H9 (cell line): Measurements from ENCODE around the gene CALHM1. TPM values are rescaled to one million over a fixed set of nuclear protein-coding genes. Genes with fewer than 3 reads are reported as not detected.

Experiments used
- DNase-seq: peaks from one replicate; pipeline ENCODE4 v3.0.0-alpha.2; 2017
- H2AFZ ChIP-seq: one replicate; pipeline ENCODE4 v1.6.1; 2013; ENCODE audit warnings: mild to moderate bottlenecking, low read length, control low read depth, moderate library complexity
- H2AK5ac ChIP-seq: 2 replicates; pipeline ENCODE4 v1.6.1; 2013; ENCODE audit warnings: low read length, control low read depth, mixed read lengths; ENCODE audit not compliant: insufficient read length
- H2BK120ac ChIP-seq: one replicate; pipeline ENCODE4 v1.6.1; 2013; ENCODE audit warnings: low read depth, mild to moderate bottlenecking, low read length, control low read depth, inconsistent platforms; ENCODE audit not compliant: poor library complexity, severe bottlenecking
- H2BK12ac ChIP-seq: 2 replicates; pipeline ENCODE4 v1.6.1; 2013; ENCODE audit warnings: low read length, control low read depth, mixed read lengths, low read depth; ENCODE audit not compliant: insufficient read length
- H2BK15ac ChIP-seq: 2 replicates; pipeline ENCODE4 v1.6.1; 2013; ENCODE audit warnings: low read depth, low read length, control low read depth
- H2BK20ac ChIP-seq: one replicate; pipeline ENCODE4 v1.6.1; 2013; ENCODE audit warnings: low read depth, mild to moderate bottlenecking, low read length, control low read depth, inconsistent platforms; ENCODE audit not compliant: poor library complexity, severe bottlenecking
- H2BK5ac ChIP-seq: 2 replicates; pipeline ENCODE4 v1.6.1; 2013; ENCODE audit warnings: low read length, control low read depth, mixed read lengths; ENCODE audit not compliant: insufficient read length
- H3K14ac ChIP-seq: 2 replicates; pipeline ENCODE4 v1.6.1; 2013; ENCODE audit warnings: low read length, control low read depth; ENCODE audit not compliant: insufficient read depth
- H3K18ac ChIP-seq: 2 replicates; pipeline ENCODE4 v1.6.1; 2013; ENCODE audit warnings: low read depth, mild to moderate bottlenecking, mixed read lengths, low read length, control low read depth; ENCODE audit not compliant: insufficient read length
- H3K23ac ChIP-seq: 2 replicates; pipeline ENCODE4 v1.6.1; 2013; ENCODE audit warnings: low read length, control low read depth, mixed read lengths, low read depth; ENCODE audit not compliant: insufficient read length
- H3K23me2 ChIP-seq: 2 replicates; pipeline ENCODE4 v1.6.1; 2013; ENCODE audit warnings: low read depth, mild to moderate bottlenecking, mixed read lengths, low read length, control low read depth; ENCODE audit not compliant: insufficient read length, poor library complexity, severe bottlenecking
- H3K27ac ChIP-seq: 2 replicates; pipeline ENCODE4 v1.5.1; 2013; ENCODE audit warnings: low read length, control low read depth, mixed read lengths, low read depth; ENCODE audit not compliant: insufficient read length
- H3K27me3 ChIP-seq: 2 replicates; pipeline ENCODE4 v1.6.1; 2013; ENCODE audit warnings: low read length, control low read depth, inconsistent platforms; ENCODE audit not compliant: insufficient read depth
- H3K4ac ChIP-seq: 2 replicates; pipeline ENCODE4 v1.6.1; 2013; ENCODE audit warnings: low read depth, mild to moderate bottlenecking, control low read depth, inconsistent platforms, low read length, moderate library complexity
- H3K4me1 ChIP-seq: 2 replicates; pipeline ENCODE4 v1.6.1; 2013; ENCODE audit warnings: low read length, control low read depth, inconsistent platforms; ENCODE audit not compliant: insufficient read depth
- H3K4me2 ChIP-seq: 2 replicates; pipeline ENCODE4 v1.6.1; 2013; ENCODE audit warnings: low read length, control low read depth, mixed read lengths; ENCODE audit not compliant: insufficient read length, insufficient read depth
- H3K56ac ChIP-seq: 2 replicates; pipeline ENCODE4 v1.6.1; 2013; ENCODE audit warnings: low read depth, mild to moderate bottlenecking, mixed read lengths, low read length, control low read depth; ENCODE audit not compliant: insufficient read length
- H3K79me1 ChIP-seq: 2 replicates; pipeline ENCODE4 v1.6.1; 2013; ENCODE audit warnings: low read depth, mild to moderate bottlenecking, moderate library complexity, low read length, control low read depth, inconsistent platforms; ENCODE audit not compliant: insufficient read depth, poor library complexity, severe bottlenecking
- H3K79me2 ChIP-seq: 2 replicates; pipeline ENCODE4 v1.6.1; 2013; ENCODE audit warnings: low read length, control low read depth, inconsistent platforms; ENCODE audit not compliant: insufficient read depth
- H3K9ac ChIP-seq: 2 replicates; pipeline ENCODE4 v1.6.1; 2013; ENCODE audit warnings: low read length, control low read depth, mixed read lengths; ENCODE audit not compliant: insufficient read length; ENCODE audit errors: extremely low read depth
- H3K9me3 ChIP-seq: one replicate; pipeline ENCODE4 v1.6.1; 2013; ENCODE audit warnings: low read depth, low read length, inconsistent platforms; ENCODE audit not compliant: control insufficient read depth
- H3T11ph ChIP-seq: one replicate; pipeline ENCODE4 v1.6.1; 2013; ENCODE audit warnings: mild to moderate bottlenecking, low read length, control low read depth, inconsistent platforms
- H4K20me1 ChIP-seq: one replicate; pipeline ENCODE4 v1.6.1; 2013; ENCODE audit not compliant: control insufficient read depth, insufficient read length, insufficient read depth
- H4K5ac ChIP-seq: 2 replicates; pipeline ENCODE4 v1.6.1; 2013; ENCODE audit warnings: low read depth, mild to moderate bottlenecking, mixed read lengths, low read length, control low read depth; ENCODE audit not compliant: insufficient read length
- H4K8ac ChIP-seq: replicated peaks from 2 replicates; pipeline ENCODE4 v1.6.1; 2013; ENCODE audit warnings: low read length, control low read depth, mixed read lengths, low read depth; ENCODE audit not compliant: insufficient read length
- H4K91ac ChIP-seq: 2 replicates; pipeline ENCODE4 v1.6.1; 2013; ENCODE audit warnings: low read depth, mild to moderate bottlenecking, moderate library complexity, mixed read lengths, low read length, control low read depth; ENCODE audit not compliant: insufficient read length
- H3K27ac Mint-ChIP-seq, 3 experiments: 2 replicates in 2 of 3; 3 replicates in 1 of 3; pipeline ENCODE4 v1.8.0; 2020 to 2021; ENCODE audit warnings: mixed read lengths in 3 of 3, mild to moderate bottlenecking in 1 of 3, moderate library complexity in 1 of 3
- H3K27me3 Mint-ChIP-seq: 2 replicates; pipeline ENCODE4 v1.8.0; 2021; ENCODE audit warnings: low read depth, mild to moderate bottlenecking, moderate library complexity, mixed read lengths
- H3K36me3 Mint-ChIP-seq, 3 experiments: 2 replicates in 2 of 3; 3 replicates in 1 of 3; pipeline ENCODE4 v1.8.0; 2020 to 2021; ENCODE audit warnings: low read depth in 3 of 3, mixed read lengths in 3 of 3; ENCODE audit not compliant: insufficient read depth in 1 of 3
- H3K4me1 Mint-ChIP-seq, 2 experiments: 2 replicates each; pipeline ENCODE4 v1.8.0; 2020; ENCODE audit warnings: mixed read lengths in 2 of 2
- H3K4me3 Mint-ChIP-seq, 2 experiments: 2 replicates in 1 of 2; 3 replicates in 1 of 2; pipeline ENCODE4 v1.8.0; 2020 to 2021; ENCODE audit warnings: mild to moderate bottlenecking in 2 of 2, mixed read lengths in 2 of 2, moderate library complexity in 1 of 2
- H3K9me3 Mint-ChIP-seq, 2 experiments: 2 replicates in 1 of 2; 3 replicates in 1 of 2; pipeline ENCODE4 v1.8.0; 2020; ENCODE audit warnings: mild to moderate bottlenecking in 2 of 2, mixed read lengths in 2 of 2, moderate library complexity in 1 of 2
- CTCF ChIP-seq: fragments of 200-600 bp; sonication (generic); conservative IDR thresholded peaks from 3 replicates; pipeline ENCODE4 v1.8.0; 2021; ENCODE audit warnings: antibody characterized with exemption, mild to moderate bottlenecking
- WGBS: extraction: QIAGEN DNeasy Blood & Tissue Kit; methylation state at CpG from one replicate; pipeline ENCODE4 v1.1.7; 2013; ENCODE audit warnings: missing lambda C conversion rate, low lambda C conversion rate, mixed read lengths; ENCODE audit not compliant: insufficient read length; ENCODE audit errors: extremely low coverage; 5-methylcytosine and 5-hydroxymethylcytosine counted together
- total RNA-seq: library from RNA; stranded (reverse); gene quantifications from 2 replicates; pipeline ENCODE4 v1.2.1, GENCODE V29; 2021

Gene CALHM1
- total RNA-seq, 1 experiment from 2014 or later = 0.13 TPM

GRCh38 chr10:103456074-103456660, 2.5 kb downstream of the CALHM1 start:
- no peak overlapping the region for H4K91ac ChIP-seq
- no peak overlapping the region for H2BK15ac ChIP-seq
- H4K5ac ChIP-seq = no peak overlapping the region
- H3K27ac ChIP-seq = no peak overlapping the region
- Mint-ChIP-seq H3K36me3 (no peaks in the 10 kb centered on the region), H3K27me3 (no peaks in the 10 kb centered on the region; the same call in 1 of the 2 replicates), H3K4me1 (peaks cover 4 to 16% of the 10 kb centered on the region in 2 experiments), H3K27ac (peak overlapping the region in 1 of 3 experiments; percentile 73; a peak in 1 of 7 replicates), H3K4me3 (no peak overlapping the region), H3K9me3 (no peaks in the 10 kb centered on the region)
- no peak overlapping the region for H3K23ac ChIP-seq
- H3K79me2 ChIP-seq = no peaks in the 10 kb centered on the region
- TF ChIP-seq CTCF = no peak
- H3K4me2 ChIP-seq = no peak overlapping the region
- no peak overlapping the region for H3K56ac ChIP-seq
- H3K14ac ChIP-seq = no peak overlapping the region
- no peak overlapping the region for H3K4ac ChIP-seq
- no peaks in the 10 kb centered on the region for H3K23me2 ChIP-seq
- H3K4me1 ChIP-seq = no peaks in the 10 kb centered on the region; the same call in 1 of the 2 replicates
- no peak overlapping the region for H3K18ac ChIP-seq
- no peak overlapping the region for H3T11ph ChIP-seq
- DNase-seq = no peak
- H3K79me1 ChIP-seq = no peaks in the 10 kb centered on the region
- no peak overlapping the region for H2BK5ac ChIP-seq
- WGBS = no CpG with 5 or more reads among the region's 9 CpGs
- H3K9me3 ChIP-seq = no peaks in the 10 kb centered on the region
- no peak overlapping the region for H2BK120ac ChIP-seq
- no peak overlapping the region for H2BK20ac ChIP-seq
- no peak overlapping the region for H4K8ac ChIP-seq
- H3K27me3 ChIP-seq = no peaks in the 10 kb centered on the region
- H4K20me1 ChIP-seq = no peaks in the 10 kb centered on the region
- H2AK5ac ChIP-seq = no peak overlapping the region
- H2AFZ ChIP-seq = no peak overlapping the region
- H3K9ac ChIP-seq = no peak overlapping the region
- no peak overlapping the region for H2BK12ac ChIP-seq
